PC-9 (cell line): ENCODE measurements around the gene PCDHGA1. TPM values are rescaled to one million over a fixed set of nuclear protein-coding genes. Genes with fewer than 3 reads are reported as not detected.

ENCODE experiments used
- BruUV-seq: library from RNA; stranded (reverse); fragments of 400-500 nt; replicated peaks from 2 replicates; lab custom pipeline; 2021; lab: Mats Ljungman, UMichigan
- CTCF ChIA-PET: fragments of 300-600 bp; sonication (Branson Sonifier 250); formaldehyde crosslinking; loops from one replicate; lab custom pipeline; 2022; ENCODE audit warnings: antibody characterized with exemption; lab: Charles Lee
- POLR2A ChIA-PET: fragments of 300-600 bp; sonication (Branson Sonifier 250); formaldehyde crosslinking; loops from one replicate; lab custom pipeline; 2022; ENCODE audit warnings: antibody characterized with exemption; ENCODE audit not compliant: unreplicated experiment; lab: Charles Lee
- DNase-seq, 2 experiments: peaks; one replicate each; pipeline versions ENCODE4 v3.0.0 to v3.0.0-alpha.2; 2015 to 2022; ENCODE audit warnings: mixed read lengths in 1 of 2
- H2AFZ ChIP-seq: fragments of 200-600 bp; sonication (generic); 2 replicates; pipeline ENCODE4 v1.8.1; 2017; ENCODE audit warnings: antibody characterized with exemption
- H3F3A ChIP-seq: fragments of 200-600 bp; sonication (generic); 2 replicates; pipeline ENCODE4 v1.8.1; 2017; ENCODE audit warnings: antibody characterized with exemption, mild to moderate bottlenecking, low read depth; ENCODE audit not compliant: insufficient read depth
- H3K27ac ChIP-seq: fragments of 200-600 bp; sonication (generic); 2 replicates; pipeline ENCODE4 v1.6.1; 2016; ENCODE audit warnings: mixed run types
- H3K27me3 ChIP-seq: fragments of 200-600 bp; sonication (generic); 2 replicates; pipeline ENCODE4 v1.6.1; 2016; ENCODE audit warnings: low read depth, mixed run types; ENCODE audit not compliant: insufficient read depth
- H3K36me3 ChIP-seq: fragments of 200-600 bp; sonication (generic); 2 replicates; pipeline ENCODE4 v1.6.1; 2016; ENCODE audit warnings: low read depth, mixed run types
- H3K4me1 ChIP-seq: fragments of 200-600 bp; sonication (generic); replicated peaks from 2 replicates; pipeline ENCODE4 v1.6.1; 2016; ENCODE audit warnings: mixed run types; ENCODE audit not compliant: insufficient read depth
- H3K4me2 ChIP-seq: fragments of 200-600 bp; sonication (generic); 2 replicates; pipeline ENCODE4 v1.6.1; 2017; ENCODE audit warnings: mixed run types
- H3K4me3 ChIP-seq: fragments of 200-600 bp; sonication (generic); 2 replicates; pipeline ENCODE4 v1.6.1; 2016; ENCODE audit warnings: mixed run types
- H3K79me2 ChIP-seq: fragments of 200-600 bp; sonication (generic); 2 replicates; pipeline ENCODE4 v1.6.1; 2017; ENCODE audit warnings: low read depth, mixed run types
- H3K9me2 ChIP-seq: fragments of 200-600 bp; sonication (generic); 2 replicates; pipeline ENCODE4 v1.8.1; 2017; ENCODE audit warnings: mild to moderate bottlenecking; ENCODE audit not compliant: insufficient read depth
- H3K9me3 ChIP-seq: fragments of 200-600 bp; sonication (generic); 2 replicates; pipeline ENCODE4 v1.8.1; 2016; ENCODE audit warnings: low read depth; ENCODE audit not compliant: insufficient read depth
- H4K20me1 ChIP-seq: fragments of 200-600 bp; sonication (generic); 2 replicates; pipeline ENCODE4 v1.8.1; 2017; ENCODE audit not compliant: insufficient read depth
- CTCF ChIP-seq: fragments of 200-600 bp; sonication (generic); conservative IDR thresholded peaks from 2 replicates; pipeline ENCODE4 v1.6.1; 2017; ENCODE audit warnings: mixed run types, antibody characterized with exemption, mild to moderate bottlenecking, moderate library complexity
- EZH2 ChIP-seq: fragments of 200-600 bp; sonication (generic); IDR thresholded peaks from 2 replicates; pipeline ENCODE4 v1.8.0; 2017; ENCODE audit warnings: antibody characterized with exemption, low read depth
- intact Hi-C: fragments of 100-400 bp; cut with micrococcal nuclease; formaldehyde crosslinking; loops from one replicate; pipeline ENCODE4 v1.10.0; 2022; ENCODE audit not compliant: unreplicated experiment
- total RNA-seq: library from RNA; stranded (reverse); gene quantifications from 2 replicates; pipeline ENCODE4 v1.2.3, GENCODE V29; 2021

PCDHGA1 gene
- total RNA-seq, 1 experiment from 2014 or later, result 0.07 TPM

GRCh38 chr5:141504216-141504615, 173.9 kb downstream of the PCDHGA1 start:
- Histone ChIP-seq H3K4me1 (peaks cover 11% of the 10 kb centered on the region), H3K4me2 (no peak overlapping the region), H3K27ac (no peak overlapping the region), H3K36me3 (no peaks in the 10 kb centered on the region), H3K9me3 (no peaks in the 10 kb centered on the region), H3K27me3 (no peaks in the 10 kb centered on the region), H3K79me2 (no peaks in the 10 kb centered on the region), H4K20me1 (no peaks in the 10 kb centered on the region), H3K9me2 (no peaks in the 10 kb centered on the region), H3K4me3 (no peak overlapping the region), H2AFZ (no peak overlapping the region), H3F3A (peaks cover 1% of the 10 kb centered on the region; the same call in 1 of the 2 replicates)
- intact Hi-C loops, result no loop called here
- CTCF ChIA-PET, result no interaction called here
- POLR2A ChIA-PET, result no interaction called here
- no TSS peak for BruUV-seq
- DNase-seq, result no peak
- TF ChIP-seq CTCF, result no peak
- no peak for TF ChIP-seq EZH2

- no peak overlapping the region for H2AFZ ChIP-seq
- H3K36me3 ChIP-seq, result no peaks in the 10 kb centered on the region
- intact Hi-C loops, result no loop called here
- no peaks in the 10 kb centered on the region for H3K9me2 ChIP-seq
- no peak overlapping the region for H3K4me2 ChIP-seq
- H3F3A ChIP-seq, result peaks cover 16% of the 10 kb centered on the region; the same call in 1 of the 2 replicates
- peaks cover 18% of the 10 kb centered on the region for H3K4me1 ChIP-seq
- no peak overlapping the region for H3K4me3 ChIP-seq
- no peaks in the 10 kb centered on the region for H3K27me3 ChIP-seq
- DNase-seq, result no peak
- no peaks in the 10 kb centered on the region for H4K20me1 ChIP-seq
- no peak overlapping the region for H3K27ac ChIP-seq
- POLR2A ChIA-PET, result no interaction called here
- TF ChIP-seq EZH2 (no peak), CTCF (no peak)
- H3K9me3 ChIP-seq, result no peaks in the 10 kb centered on the region
- CTCF ChIA-PET, result interaction anchor here (0.7 kb wide), 1 partner anchor 63 kb away, joined by 11 read pairs; no protein-coding TSS in a partner anchor
- no peaks in the 10 kb centered on the region for H3K79me2 ChIP-seq
- BruUV-seq, result no TSS peak
Measured at GRCh38 chr5:141506381-141507155, 176.3 kb downstream of the PCDHGA1 start.

GRCh38 chr5:141507387-141508091, 177.2 kb downstream of the PCDHGA1 start:
- no peak overlapping the region for H3K27ac ChIP-seq
- no peaks in the 10 kb centered on the region for H4K20me1 ChIP-seq
- no TSS peak for BruUV-seq
- H3K9me3 ChIP-seq, result no peaks in the 10 kb centered on the region
- no peaks in the 10 kb centered on the region for H3K79me2 ChIP-seq
- H3K9me2 ChIP-seq, result no peaks in the 10 kb centered on the region
- DNase-seq, result no peak
- POLR2A ChIA-PET, result no interaction called here
- TF ChIP-seq EZH2 (no peak), CTCF (no peak)
- no peak overlapping the region for H3K4me2 ChIP-seq
- peaks cover 16% of the 10 kb centered on the region; the same call in 1 of the 2 replicates for H3F3A ChIP-seq
- H3K4me1 ChIP-seq, result peaks cover 18% of the 10 kb centered on the region
- H3K27me3 ChIP-seq, result no peaks in the 10 kb centered on the region
- intact Hi-C loops, result no loop called here
- no peak overlapping the region for H3K4me3 ChIP-seq
- H3K36me3 ChIP-seq, result no peaks in the 10 kb centered on the region
- no peak overlapping the region for H2AFZ ChIP-seq
- CTCF ChIA-PET, result no interaction called here
